Stimulated activated CD4-positive, alpha-beta T cell treated with anti-CD3 and anti-CD28 coated beads, TNF-alpha, amount 100 ng/mL, for 4 hours (primary cell): Measurements from ENCODE around the gene PAX3.

Source experiments
- DNase-seq, 3 experiments: peaks; one replicate each; pipeline ENCODE4 v3.0.0-alpha.2; 2020; ENCODE audit warnings: low read depth in 3 of 3

The PAX3 gene

GRCh38 chr2:222298311-222299150 is at the start of gene PAX3:
Gene PAX3 (minus strand): TSS chr2:222298998. CDS start chr2:222298615, 383 bp downstream.
- DNase-seq, result no peak

- no peak for DNase-seq
Measured at GRCh38 chr2:222341331-222341730, 42.5 kb upstream of the PAX3 start.

GRCh38 chr2:222338374-222338773 is 39.6 kb upstream of the PAX3 start:
- DNase-seq, result no peak

- DNase-seq, result no peak
Measured at GRCh38 chr2:222336931-222337330, 38.1 kb upstream of the PAX3 start.

- DNase-seq, result no peak
Measured at GRCh38 chr2:222336442-222336841, 37.6 kb upstream of the PAX3 start.

- DNase-seq, result no peak
Measured at GRCh38 chr2:222334914-222335313, 36.1 kb upstream of the PAX3 start.

GRCh38 chr2:222333397-222333796 is 34.6 kb upstream of the PAX3 start:
- DNase-seq, result no peak

GRCh38 chr2:222332116-222332515 is 33.3 kb upstream of the PAX3 start:
- DNase-seq, result no peak

GRCh38 chr2:222330910-222331309 is 32.1 kb upstream of the PAX3 start:
- no peak for DNase-seq

- DNase-seq, result no peak
Measured at GRCh38 chr2:222322236-222322635, 23.4 kb upstream of the PAX3 start.

GRCh38 chr2:222320436-222321395 is 21.9 kb upstream of the PAX3 start:
- no peak for DNase-seq

- DNase-seq, result no peak
Measured at GRCh38 chr2:222319586-222320435, 21.0 kb upstream of the PAX3 start.

GRCh38 chr2:222318712-222319585 is 20.2 kb upstream of the PAX3 start:
- no peak for DNase-seq

GRCh38 chr2:222318026-222318711 is 19.4 kb upstream of the PAX3 start:
- peak in 1 of 3 experiments; percentile 30 for DNase-seq

GRCh38 chr2:222315443-222316121 is 16.8 kb upstream of the PAX3 start:
- DNase-seq, result no peak

GRCh38 chr2:222313816-222314215 is 15.0 kb upstream of the PAX3 start:
- DNase-seq, result no peak

GRCh38 chr2:222311978-222312738 is 13.4 kb upstream of the PAX3 start:
- DNase-seq, result no peak

GRCh38 chr2:222311319-222311977 is 12.7 kb upstream of the PAX3 start:
- no peak for DNase-seq
